Mucosa of descending colon (tissue), 3 donors: Measurements from ENCODE around the gene EHD3. TPM values are rescaled to one million over a fixed set of nuclear protein-coding genes. Genes with fewer than 3 reads are reported as not detected.

Experiments
- ATAC-seq: fragments of 200-7000 bp; cut with Tn5 transposase; one replicate; pipeline ENCODE4 v1.9.1; 2020; ENCODE audit warnings: mild to moderate bottlenecking, moderate library complexity
- DNase-seq, 3 donors: peaks; one replicate each; pipeline ENCODE4 v3.0.0-alpha.2; 2020
- H3K36me3 ChIP-seq: fragments of 200-600 bp; one replicate; pipeline ENCODE4 v1.8.0; 2021; ENCODE audit warnings: low read depth, mild to moderate bottlenecking
- H3K4me1 ChIP-seq: fragments of 200-600 bp; one replicate; pipeline ENCODE4 v1.8.0; 2021; ENCODE audit warnings: low read depth, mild to moderate bottlenecking
- H3K4me3 ChIP-seq: fragments of 200-600 bp; one replicate; pipeline ENCODE4 v1.8.0; 2021; ENCODE audit warnings: mild to moderate bottlenecking
- H3K9me3 ChIP-seq: fragments of 200-600 bp; one replicate; pipeline ENCODE4 v1.8.0; 2021; ENCODE audit warnings: mild to moderate bottlenecking
- intact Hi-C, 2 donors: fragments of 100-400 bp; cut with DNase I in 1 of 2; cut with micrococcal nuclease in 1 of 2; formaldehyde crosslinking; loops; one replicate each; pipeline versions ENCODE4 v1.11.0 to v1.11.1; 2022; cut with DNase I, micrococcal nuclease
- total RNA-seq, 3 donors: library from RNA; stranded (reverse); fragmentation: NEBNext Ultra II Directional in 2 of 3; extraction: Animal tissue kit (Norgen Biotek cat#: 25700) in 2 of 3; gene quantifications; one replicate each; pipeline versions ENCODE4 v1.2.1 to v1.2.4, GENCODE V29; 2021 to 2023
- TF ChIP-seq, protein P1 (sequence below): fragments of 200-600 bp; IDR thresholded peaks from one replicate; pipeline ENCODE4 v1.8.0; 2022; ENCODE audit warnings: antibody characterized with exemption, mild to moderate bottlenecking
- donor health status: DM: no; HTN: no; CAD: no; lungs with moderate emphysema.
- donor health status: DM: no; HTN: no; CAD: no.
- donor health status: DM: no; HTN: yes; CAD: no.

The EHD3 gene
- total RNA-seq, 3 donors from 2014 or later = 0.87 to 4.4 (median 1.9) TPM

DNA sequence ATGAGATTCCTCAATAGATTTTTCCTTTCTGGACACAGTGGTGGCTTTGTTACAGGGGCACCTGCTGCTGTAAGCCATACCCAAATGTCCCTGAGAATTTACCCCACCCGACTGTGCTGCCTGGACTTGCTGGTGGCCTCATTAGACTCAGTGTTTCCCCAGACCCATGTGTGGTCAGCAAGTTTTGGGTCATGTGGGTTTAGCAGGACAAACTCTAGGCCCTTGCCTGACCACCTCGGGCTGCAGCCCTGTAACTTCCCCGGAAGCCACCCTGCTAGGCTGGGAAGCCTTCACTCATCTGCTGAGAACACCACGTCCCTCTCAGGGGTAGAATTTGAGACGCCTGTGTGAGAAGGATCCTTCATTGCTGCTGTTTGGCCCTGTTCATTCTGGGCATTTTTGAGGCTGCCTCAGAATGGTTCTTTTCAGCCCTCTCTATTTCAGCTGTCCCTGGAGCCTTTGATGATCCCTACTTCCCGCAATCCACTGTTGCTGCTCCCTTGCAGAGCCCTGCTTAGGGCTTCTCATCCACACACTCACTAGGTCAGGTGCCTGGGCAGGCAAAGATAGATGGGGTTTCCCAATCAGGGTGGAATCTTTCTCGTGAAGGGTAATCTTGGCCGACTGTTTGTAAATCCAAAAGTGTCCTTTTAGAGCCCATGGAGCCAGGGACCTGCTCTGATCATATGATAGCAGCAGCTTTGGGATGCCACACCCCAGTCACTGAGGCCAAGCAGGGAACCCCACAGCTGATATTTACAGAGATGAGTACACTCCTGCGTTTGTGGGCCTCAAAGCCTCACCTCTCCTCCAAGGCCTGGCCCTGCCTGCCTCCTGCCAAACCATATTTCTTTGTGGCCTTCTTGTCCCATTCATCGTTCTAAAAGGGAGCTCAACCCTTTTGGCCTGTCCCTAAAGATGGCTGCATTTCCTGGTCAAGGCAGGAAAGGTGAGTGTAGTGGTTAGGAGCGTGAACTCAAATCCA, 6.7 kb downstream of the EHD3 start:
- ATAC-seq (no peak), DNase-seq (no peak)
- Histone ChIP-seq H3K4me1 (no peaks in the 10 kb centered on the region), H3K36me3 (no peaks in the 10 kb centered on the region), H3K9me3 (no peaks in the 10 kb centered on the region), H3K4me3 (no peak overlapping the region)
- intact Hi-C loops = no loop called here
- TF ChIP-seq, protein P1, sequence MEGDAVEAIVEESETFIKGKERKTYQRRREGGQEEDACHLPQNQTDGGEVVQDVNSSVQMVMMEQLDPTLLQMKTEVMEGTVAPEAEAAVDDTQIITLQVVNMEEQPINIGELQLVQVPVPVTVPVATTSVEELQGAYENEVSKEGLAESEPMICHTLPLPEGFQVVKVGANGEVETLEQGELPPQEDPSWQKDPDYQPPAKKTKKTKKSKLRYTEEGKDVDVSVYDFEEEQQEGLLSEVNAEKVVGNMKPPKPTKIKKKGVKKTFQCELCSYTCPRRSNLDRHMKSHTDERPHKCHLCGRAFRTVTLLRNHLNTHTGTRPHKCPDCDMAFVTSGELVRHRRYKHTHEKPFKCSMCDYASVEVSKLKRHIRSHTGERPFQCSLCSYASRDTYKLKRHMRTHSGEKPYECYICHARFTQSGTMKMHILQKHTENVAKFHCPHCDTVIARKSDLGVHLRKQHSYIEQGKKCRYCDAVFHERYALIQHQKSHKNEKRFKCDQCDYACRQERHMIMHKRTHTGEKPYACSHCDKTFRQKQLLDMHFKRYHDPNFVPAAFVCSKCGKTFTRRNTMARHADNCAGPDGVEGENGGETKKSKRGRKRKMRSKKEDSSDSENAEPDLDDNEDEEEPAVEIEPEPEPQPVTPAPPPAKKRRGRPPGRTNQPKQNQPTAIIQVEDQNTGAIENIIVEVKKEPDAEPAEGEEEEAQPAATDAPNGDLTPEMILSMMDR = no peak

DNA sequence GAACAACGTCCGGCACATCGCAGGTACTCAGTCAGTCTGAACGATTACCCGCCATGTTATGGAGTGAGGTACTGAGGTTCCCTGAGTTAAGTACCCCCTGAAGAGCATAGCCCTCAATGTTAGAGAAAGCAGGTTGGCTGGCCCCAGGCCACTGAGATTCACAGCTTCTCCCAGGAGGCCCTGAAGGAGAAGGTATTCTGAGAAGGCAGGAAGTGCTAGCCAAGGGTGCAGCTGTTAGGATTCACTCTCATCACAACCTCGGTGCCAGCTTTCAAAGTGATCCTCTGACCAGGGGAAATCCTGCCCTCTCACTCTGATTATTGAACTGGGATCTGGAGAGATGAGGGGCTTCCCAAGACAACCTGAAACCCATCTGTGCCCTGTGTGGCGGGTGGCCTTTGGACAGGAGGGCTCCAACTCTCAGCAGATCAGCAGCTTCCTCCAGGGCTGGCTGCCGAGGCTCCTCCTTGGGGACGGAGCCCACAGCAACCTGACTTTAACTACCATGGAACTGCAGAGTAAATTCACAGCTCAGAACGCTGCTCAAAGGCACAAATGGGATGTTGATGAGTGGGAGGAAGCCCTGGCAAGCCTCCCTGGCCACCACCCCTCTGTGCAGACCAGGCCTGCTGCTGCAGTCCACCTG, 7.8 kb downstream of the EHD3 start:
- no peak overlapping the region for H3K4me3 ChIP-seq
- intact Hi-C loops = no loop called here

DNA sequence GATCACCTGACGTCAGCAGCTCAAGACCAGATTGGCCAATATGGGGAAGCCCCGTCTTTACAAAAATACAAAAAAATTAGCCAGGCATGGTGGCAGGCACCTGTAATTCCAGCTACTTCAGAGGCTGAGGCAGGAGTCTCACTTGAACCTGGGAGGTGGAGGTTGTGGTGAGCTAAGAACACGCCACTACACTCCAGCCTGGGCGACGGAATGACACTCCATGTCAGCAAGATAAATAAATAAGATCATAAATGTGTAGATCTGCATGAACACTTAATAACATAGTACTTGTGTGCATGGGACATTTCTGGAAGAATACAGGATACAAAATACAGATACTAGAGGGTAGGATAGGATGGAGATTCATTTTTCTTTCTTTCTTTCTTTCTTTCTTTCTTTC, 9.1 kb downstream of the EHD3 start:
- Histone ChIP-seq H3K4me3 (no peak overlapping the region), H3K9me3 (no peaks in the 10 kb centered on the region), H3K4me1 (no peaks in the 10 kb centered on the region), H3K36me3 (no peaks in the 10 kb centered on the region)
- DNase-seq = no peak
- no peak for ATAC-seq
- TF ChIP-seq, protein P1 = no peak
- intact Hi-C loops = no loop called here

More for the DNA sequence above, 7.8 kb downstream of the EHD3 start:
- no peak for DNase-seq
- ATAC-seq = no peak
- Histone ChIP-seq H3K9me3 (no peaks in the 10 kb centered on the region), H3K4me1 (no peaks in the 10 kb centered on the region), H3K36me3 (no peaks in the 10 kb centered on the region)
- TF ChIP-seq, protein P1 = no peak

DNA sequence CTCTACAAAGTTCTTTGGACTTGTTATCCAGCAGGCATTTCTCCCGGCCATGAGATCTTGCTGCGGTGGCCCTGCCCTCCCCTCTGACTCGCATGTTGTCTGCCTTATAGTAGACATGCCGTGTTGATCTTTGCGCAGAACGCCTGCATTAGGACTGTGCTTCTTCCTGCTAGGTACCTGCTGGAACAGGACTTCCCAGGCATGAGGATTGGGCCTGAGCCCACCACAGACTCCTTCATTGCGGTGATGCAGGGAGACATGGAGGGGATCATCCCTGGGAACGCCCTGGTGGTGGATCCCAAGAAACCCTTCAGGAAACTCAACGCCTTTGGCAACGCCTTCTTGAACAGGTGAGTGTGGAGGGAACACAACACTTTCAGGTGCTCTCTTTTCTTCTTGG, 10.1 kb downstream of the EHD3 start:
- no peak for ATAC-seq
- no peaks in the 10 kb centered on the region for H3K36me3 ChIP-seq
- H3K4me3 ChIP-seq = no peak overlapping the region
- H3K9me3 ChIP-seq = no peaks in the 10 kb centered on the region
- TF ChIP-seq, protein P1 = no peak
- intact Hi-C loops = no loop called here
- no peak for DNase-seq
- no peaks in the 10 kb centered on the region for H3K4me1 ChIP-seq

DNA sequence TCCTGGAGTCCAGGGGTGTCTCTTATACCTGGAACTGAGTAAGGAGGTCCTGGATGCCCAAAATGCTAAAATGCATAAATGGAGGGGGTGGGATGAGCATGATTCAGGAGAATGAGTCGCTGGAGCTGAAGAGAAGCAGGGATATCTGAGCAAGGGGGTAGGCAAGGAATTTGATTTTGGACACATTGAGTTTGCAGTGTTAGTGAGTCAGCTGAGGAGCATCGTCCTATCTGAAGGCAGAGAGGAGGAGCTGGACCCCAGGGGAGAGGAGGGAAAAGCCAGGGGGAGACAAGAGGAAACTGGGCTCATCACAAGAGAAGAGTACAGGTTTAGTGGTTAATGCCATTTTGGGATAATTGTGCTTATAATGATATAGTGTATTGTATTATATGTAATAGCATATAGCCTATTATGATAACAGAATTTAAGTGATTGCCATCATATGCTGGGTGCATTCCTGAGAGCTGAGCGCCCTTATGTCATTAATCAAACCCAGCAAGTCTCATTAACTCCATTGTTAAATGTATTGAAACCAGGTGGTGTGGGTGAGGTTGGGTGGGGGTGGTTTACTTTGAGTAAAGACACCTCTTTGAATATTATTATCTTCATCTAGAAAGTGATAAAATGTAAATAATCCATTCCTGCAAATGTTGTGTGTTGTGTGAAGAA, 12.4 kb downstream of the EHD3 start:
- no peaks in the 10 kb centered on the region for H3K9me3 ChIP-seq
- DNase-seq (no peak), ATAC-seq (no peak)
- no peaks in the 10 kb centered on the region for H3K36me3 ChIP-seq
- TF ChIP-seq, protein P1 = no peak
- H3K4me3 ChIP-seq = no peak overlapping the region
- intact Hi-C loops = no loop called here
- no peaks in the 10 kb centered on the region for H3K4me1 ChIP-seq
